CD4-positive, alpha-beta T cell treated with Interleukin-15 for 1 hour (primary cell): ENCODE measurements around the gene ACAD9.
"Not testable (repeated sequence)": the region's sequence is repeated elsewhere in the genome, so short reads cannot be mapped to it uniquely, and the experiment has no call there.

Source experiments
- DNase-seq: peaks from one replicate; pipeline ENCODE4 v3.0.0-alpha.2; 2020

ACAD9 gene

DNA sequence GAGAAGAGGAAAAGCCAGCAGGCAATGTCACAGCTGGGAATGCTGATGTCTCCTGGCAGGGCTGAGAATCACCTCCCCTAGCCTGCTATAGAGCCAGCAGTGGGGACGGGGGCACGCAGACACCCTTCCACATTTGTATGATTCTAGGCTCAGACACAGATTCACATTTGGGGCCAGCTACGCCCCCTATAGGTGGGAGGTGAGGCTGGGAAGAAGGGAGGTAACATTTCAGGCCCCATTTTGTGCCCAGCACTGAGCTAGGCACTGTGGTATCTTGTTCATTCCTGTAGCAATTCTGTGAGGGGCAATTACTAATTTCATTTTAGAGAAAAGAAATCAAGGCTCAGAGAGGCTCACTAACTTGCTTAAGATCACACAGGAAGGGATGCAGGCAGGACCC lies 15.9 kb upstream of the ACAD9 start:
- DNase-seq, result no peak

DNA sequence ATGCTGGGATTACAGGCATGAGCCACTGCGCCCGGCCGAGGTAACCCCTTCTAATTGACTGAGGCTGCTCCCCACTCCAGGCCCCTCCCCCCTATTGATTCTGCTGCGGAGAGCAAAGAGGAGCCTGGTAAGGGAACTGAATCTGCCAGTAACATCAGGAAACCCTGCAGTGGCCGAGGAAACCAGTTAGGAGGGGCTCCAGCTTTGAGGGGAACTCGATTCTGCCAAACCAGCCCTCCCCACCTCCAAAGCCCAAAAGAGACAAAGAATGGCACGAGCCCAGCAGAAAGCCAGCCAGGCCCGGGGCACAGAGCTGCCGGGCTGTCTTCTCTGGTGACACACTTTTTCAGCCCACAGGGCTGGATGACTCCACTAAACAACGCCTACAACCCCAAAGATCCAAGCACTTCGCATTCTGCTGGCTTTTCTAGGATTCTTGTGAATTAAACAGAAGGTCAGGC lies 15.0 kb upstream of the ACAD9 start:
- DNase-seq, result no peak

DNA sequence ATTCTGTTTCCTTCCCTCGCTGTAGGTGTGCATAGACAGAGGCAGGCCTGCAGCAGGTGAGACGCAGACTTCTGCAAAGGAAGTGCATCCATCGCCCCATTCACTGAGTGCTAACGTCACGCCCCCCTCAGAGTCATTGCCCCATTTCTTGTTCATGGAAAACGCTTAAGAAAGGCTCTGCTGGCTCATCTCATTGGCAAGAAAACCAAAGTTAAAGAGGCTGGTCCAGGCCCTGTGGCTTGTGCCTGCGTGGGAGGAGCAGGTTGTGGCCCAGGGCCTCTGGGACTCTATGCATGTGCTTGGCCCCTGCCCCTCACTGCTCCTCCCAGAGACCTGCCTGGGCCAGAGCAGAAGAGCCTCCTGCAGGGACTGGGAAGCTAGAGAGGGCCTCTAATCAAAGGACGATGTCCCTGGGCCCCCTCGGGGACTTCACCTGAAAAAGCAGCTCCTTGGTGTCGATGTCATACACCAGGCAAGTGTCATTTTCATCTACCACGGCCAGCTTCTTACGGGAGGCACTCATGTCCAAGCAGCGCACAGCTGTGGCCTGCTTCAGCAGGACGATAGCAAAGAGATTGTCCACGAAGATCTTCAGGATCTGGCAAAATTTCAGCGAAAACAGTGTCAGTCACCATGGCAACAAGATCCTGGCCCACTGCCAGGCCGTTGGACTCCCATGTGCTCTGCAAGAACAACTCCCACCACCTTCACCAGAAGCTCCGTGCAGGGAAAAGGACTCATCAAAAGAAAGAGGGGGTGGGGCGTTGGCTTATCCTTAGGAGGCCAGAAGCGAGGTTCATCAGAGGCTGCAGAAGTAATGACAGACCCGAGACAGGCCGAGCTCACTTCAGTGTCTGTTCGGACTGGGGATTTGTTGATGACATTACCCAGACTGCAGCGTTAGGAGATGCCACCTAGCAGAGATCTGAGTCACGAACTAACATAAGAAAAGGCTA lies 14.3 kb upstream of the ACAD9 start:
- not testable (repeated sequence) for DNase-seq

DNA sequence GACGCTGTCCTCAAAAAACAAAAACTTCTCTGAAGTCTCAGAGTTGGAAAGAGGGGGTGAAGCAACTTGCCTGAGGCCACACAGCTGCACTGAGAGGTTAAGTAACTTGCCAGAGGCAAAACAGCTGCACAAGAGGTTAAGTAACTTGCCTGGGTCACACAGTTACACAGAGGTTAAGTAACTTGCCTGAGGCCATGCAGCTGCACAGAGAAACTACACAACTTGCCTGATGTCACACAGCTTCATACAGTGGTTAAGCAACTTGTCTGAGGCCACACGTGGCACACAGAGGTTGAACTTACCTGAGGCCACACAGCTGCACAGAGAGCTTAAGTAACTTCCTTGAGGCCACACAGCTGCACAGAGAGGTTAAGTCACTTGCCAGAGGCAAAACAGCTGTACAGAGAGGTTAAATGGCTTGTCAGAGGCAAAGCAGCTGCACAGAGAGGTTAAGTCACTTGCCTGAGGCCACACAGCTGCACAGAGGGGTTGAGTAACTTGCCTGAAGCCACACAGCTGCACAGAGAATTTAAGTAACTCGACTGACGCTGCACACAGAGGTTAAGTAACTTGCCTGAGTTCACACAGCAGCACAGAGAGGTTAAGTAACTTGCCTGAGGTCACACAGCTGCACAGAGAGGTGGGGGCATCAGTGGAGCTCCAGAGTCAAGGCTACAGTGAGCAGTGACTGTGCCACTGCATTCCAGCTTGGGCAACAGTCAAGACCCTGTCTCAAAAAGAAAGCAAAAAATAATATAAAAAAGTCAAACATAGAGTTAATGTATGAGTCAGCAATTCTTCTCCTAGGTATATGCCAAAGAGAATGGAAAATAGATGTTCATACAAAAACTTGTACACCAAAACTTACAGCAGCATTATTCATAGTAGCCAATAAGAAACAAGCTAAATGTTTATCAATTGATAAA lies 12.0 kb upstream of the ACAD9 start:
- no peak for DNase-seq

DNA sequence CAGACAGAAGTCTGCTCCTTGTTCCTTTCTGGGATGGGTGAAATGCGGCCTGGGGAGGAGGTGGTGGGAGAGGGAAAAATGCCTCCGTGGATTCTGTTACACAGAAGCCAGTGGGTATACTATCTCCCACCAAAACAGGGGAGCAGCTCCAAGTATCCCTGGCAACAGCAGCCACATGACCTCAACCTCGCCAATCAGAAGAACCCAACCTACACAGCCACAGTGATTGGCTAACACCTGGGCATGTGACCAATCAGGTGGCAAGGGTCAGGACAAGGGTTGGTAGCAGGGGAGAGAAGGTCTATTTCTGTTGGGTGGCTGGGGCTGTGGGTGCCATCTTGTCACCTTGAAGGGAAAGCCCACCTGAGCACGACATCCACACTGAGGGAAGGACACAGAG lies 9.1 kb upstream of the ACAD9 start:
- no peak for DNase-seq

DNA sequence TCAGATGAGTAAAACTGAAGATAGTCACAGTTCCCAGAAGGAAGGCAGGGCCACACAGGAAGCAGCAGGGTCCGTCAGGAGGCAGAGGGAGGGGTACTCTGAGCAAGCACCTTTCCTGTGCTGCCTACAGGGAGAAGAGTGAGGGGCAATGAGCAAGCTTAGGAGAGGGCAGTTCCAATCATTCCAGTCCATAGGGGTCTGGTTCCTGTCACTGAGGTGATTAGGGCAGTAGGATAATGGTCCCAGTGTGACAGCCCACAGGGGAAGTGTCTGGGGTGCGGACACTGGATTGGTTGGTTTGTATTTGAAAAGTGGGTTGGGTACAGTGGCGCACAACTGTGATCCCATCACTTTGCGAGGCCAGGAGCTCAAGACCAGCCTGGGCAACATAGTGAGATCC lies 7.1 kb upstream of the ACAD9 start:
- no peak for DNase-seq

DNA sequence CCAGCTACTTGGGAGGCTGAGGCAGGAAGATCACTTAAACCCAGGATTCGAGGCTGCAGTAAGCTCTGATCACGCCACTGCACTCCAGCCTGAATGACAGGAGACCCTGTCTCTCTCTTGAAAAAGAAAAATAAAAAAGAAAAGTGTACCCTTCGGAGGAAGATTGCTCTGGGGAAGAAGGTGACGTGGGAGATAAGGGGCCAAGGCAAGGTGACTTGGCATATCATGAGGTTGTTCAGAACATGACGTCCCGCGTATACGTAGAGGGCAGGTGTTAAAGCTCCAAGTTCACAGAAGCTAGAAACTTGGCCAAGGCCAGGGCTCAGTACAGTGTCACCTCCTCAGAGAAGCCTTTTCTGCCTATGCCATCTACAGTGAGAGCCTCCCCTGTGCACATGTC lies 6.7 kb upstream of the ACAD9 start:
- DNase-seq, result no peak

DNA sequence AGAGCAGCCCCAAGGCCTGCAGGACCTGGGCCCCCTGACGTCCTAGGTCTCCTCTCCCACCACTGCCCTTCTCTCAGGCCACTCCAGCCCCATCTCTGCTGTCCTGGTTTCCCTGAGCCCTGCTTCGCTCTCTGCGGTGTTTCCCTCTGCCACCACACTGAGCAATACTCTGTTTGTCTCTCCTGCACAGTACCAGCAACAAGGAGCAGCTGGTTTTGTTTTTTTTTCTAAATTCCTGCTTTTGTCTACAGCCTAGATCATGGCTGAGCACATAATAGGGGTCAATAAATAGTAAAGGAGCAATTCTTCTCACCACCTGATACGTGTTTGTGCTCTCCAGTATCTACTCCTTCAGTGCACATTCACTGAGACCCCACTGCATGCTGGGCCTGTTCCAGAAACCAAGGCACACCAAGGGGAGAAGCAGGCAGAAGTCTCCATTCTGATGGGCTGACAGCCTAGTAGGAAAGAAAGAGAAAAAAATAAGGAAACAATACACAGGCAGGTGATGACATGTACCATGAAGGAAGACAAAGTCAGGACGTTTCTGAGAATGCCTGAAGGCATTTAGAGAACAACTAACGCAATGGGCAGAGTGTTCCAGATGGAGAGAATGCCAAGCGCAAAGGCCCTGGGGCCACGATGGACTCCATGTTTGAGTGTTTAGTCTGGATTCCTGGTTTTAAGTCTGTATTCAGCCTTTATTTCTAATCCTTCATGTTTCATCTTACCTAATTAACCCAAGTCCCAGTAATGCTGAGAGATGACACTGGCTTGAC lies 6.0 kb upstream of the ACAD9 start:
- no peak for DNase-seq

DNA sequence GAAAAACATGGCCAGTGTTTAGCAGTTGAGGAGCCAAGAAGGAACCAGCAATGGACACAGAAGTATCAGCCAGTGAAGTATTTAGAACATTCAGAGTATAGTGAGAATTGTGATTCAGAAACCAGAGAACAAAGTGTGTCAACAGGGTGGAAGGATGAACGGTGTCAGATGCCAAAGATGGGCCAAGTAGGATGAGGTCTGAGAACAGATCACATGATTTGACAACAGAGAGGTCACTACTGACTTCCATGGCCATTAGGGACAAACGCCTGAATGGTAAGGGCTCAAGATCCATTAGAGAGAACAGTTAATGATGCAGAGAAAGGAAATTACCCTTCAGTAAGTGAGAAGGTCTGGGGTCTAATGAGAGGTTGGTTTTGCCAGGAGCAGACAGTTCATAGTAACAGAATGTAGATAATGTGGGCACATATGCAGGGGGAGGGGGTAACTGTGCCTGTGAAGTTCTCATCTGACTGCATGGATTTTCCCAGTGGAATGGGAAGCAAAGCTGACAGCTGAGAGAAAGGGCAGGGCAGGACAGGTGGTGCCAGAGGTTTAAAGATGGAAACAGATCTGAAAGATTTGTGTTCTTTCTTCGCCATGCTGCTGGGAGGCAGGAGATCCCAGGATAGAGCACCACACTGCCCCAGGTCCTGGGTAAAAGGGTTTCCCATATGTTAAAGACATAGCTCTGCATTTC lies 4.8 kb upstream of the ACAD9 start:
- no peak for DNase-seq

DNA sequence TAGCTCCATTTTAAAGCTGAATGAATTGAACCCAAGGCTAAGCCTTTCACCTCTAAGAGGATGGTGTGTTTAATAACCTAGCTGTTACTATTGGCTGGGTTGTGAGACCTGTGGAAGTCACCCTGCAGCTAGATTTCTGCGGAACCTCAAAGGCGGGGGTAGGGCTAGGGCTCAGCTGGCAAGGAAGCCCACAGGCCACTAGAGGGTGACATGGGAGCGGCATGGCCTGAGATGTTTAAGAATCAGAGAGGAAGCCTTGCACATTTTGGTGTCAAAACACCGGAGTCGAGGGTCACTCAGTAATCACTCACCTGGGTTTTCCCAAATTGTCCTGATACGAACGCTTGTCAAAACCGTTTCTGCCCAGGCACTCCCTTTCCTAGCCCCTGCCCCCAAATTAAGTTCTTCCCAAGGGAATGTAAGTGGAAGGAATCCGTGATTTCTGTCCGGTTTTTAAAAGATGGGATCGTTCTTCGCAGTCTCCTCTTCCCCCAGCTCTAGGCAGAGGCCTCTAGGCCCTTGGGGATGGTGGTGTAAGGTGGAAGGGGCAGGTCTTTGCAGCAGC lies 3.8 kb upstream of the ACAD9 start:
- DNase-seq, result peak; percentile 68

DNA sequence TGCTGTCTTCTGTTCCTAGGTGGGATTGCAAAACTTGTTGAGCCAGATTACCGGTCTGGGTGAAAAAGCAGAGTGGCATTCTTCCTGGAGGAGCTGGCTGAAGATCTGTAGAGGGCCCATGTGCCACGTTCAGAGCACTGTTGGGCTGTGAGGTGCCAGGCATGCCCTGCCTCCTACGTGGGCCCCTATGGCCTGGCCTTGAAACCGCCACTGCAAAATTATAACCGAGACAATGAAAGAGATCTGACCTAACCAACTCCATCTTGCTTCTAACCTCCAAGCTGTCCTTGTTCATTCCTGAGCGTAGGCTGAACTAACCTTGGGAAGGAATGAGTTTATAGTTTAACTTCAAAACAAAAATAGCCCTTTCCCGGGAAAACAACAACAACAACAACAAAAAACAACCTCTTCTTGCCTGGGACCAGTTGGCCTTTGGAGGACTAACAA lies 1.4 kb upstream of the ACAD9 start:
- no peak for DNase-seq

DNA sequence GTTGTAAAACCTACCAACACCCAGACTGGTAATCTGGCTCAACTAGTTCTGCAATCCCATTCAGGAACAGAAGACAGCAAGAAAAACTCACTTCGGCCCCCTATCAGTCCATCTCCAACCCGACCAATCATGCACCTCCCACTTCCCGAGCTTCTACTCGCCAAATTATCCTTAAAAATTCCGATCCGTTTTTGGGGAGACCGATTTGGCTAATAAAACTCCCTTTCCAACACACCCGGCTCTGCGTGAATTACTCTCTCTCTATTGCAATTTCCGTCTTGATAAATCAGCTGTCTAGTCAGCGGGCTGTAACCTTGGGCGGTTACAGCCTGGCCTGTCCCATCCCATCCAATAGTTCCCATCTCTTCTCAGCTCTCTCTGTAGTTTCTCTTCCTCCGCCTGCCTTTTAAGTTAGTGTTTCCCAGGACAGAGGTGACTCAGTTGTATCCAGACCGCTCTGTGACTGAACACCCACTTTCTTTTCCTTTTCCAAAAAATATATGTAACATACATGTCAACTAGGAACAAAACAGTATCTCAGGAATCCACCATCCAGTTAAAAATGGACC lies 780 bp upstream of the ACAD9 start:
- peak; percentile 44 for DNase-seq

DNA sequence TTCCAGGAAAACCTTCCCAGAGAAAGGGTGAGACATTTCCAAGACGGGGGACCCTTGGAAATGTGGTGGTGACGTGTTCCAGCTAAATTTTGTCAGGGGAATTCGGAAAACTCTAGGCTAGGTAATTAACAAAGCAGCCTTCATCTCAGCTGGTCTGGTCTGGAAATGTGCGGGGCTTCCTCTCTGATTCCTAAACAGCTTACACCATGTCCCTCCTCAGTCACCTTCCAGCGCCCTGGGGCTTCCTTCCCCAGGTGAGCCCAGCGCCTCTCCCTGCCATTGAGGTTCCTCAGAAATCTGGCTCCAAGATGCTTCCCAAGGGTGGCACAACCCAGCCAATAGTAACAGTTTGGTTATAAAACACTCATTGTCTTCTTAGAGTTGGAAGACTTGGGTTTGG lies 571 bp downstream of the ACAD9 start:
- DNase-seq, result no peak

DNA sequence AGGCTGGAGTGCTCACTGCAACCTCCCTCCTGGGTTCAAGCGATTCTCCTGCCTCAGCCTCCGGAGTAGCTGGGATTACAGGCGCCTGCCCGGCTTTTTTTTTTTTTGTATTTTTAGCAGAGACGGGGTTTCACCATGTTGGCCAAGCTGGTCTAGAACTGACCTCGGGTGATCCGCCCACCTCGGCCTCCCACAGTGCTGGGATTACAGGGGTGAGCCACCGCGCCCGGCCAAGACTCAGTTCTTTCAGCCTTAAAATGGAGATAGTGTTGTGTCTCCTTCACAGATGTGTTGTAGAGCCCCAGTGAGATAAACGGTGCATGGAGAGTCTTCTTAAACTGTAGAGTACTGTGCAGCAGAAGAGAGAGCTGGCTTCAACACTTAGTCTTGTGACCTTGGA lies 1.0 kb downstream of the ACAD9 start:
- not testable (repeated sequence) for DNase-seq

DNA sequence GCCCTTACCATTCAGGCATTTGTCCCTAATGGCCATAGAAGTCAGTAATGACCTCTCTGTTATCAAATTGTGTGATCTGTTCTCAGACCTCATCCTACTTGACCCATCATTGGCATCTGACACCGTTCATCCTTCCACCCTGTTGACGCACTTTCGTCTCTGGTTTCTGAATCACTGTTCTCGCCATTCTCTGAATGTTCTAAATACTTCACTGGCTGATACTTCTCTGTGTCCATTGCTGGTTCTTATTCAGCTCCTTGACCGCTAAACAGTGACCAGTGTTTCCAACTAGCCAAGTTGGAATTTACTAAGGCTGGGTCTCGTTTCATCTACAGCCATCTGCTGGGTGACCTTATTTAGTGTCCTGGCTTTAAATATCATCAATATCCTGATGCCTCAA lies 2.2 kb downstream of the ACAD9 start:
- no peak for DNase-seq

DNA sequence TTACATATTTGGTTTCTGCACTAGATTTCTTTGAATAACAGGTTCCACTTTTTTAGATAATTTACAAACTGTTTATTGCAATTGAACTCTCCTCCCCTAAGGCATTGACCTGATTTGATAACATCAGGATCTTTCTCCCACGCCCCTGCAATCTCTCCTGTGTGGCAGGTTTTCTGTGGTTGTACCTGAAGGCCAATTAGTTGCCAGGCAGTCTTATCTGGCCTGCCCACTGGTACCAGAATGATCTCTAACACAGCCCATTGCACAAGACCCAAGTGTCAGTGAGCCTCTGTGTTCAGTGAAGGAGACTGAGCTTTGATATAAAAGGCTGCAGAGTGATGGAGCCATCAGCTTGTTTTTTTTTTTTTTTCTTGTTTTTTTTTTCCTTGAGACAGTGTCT lies 3.3 kb downstream of the ACAD9 start:
- no peak for DNase-seq

DNA sequence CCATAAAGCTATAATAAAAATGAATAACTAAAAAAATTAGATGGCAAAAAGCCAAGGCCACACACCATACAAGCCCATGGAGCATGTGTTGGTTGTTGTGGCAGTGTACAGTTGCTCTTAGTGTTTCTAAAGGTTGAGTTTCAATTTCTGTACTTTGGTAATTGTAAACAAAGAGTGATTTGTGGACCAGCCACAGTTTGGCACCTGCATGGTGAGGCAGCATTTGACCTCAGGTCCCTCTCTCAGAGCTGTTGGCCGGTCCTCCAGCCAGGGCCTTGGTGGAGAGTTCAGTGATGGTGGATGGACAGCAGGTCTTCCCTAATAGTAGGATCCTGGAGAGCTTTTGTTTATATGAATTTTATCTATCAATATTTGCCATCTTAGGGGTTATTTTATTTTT lies 5.6 kb downstream of the ACAD9 start:
- DNase-seq, result no peak

DNA sequence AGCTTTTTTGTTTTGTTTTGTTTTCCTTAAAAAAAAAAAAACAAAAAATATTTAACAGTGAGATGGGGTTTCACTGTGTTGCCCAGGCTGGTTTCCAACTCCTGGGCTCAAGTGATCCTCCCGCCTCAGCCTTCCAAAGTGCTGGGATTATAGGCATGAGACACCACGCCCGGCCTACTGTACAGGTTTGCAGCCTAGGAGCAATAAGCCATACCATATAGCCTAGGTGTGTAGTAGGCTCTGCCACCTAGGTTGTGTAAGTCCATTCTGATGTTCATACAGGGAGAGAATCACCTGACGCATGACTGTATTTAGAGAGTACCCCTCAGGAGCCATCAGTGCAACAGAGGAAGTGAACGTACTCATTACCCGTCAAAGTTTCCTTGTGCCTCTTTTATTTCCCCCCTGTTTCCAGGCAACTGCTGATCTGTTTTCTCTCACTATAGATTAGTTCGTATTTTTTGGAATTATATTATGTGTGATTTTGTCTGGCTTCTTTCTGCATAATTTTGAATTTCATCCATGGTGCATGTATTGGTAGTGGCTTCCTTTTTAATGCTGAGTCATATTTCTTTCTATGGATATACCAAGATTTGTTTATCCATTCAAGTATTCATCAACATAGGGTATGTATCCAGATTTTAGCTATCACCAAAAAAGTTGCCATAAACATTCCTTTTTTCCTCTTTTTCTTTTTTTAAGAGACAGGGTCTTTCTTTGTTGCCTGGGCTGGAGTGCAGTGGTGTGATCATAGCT lies 9.9 kb downstream of the ACAD9 start:
- DNase-seq, result no peak

DNA sequence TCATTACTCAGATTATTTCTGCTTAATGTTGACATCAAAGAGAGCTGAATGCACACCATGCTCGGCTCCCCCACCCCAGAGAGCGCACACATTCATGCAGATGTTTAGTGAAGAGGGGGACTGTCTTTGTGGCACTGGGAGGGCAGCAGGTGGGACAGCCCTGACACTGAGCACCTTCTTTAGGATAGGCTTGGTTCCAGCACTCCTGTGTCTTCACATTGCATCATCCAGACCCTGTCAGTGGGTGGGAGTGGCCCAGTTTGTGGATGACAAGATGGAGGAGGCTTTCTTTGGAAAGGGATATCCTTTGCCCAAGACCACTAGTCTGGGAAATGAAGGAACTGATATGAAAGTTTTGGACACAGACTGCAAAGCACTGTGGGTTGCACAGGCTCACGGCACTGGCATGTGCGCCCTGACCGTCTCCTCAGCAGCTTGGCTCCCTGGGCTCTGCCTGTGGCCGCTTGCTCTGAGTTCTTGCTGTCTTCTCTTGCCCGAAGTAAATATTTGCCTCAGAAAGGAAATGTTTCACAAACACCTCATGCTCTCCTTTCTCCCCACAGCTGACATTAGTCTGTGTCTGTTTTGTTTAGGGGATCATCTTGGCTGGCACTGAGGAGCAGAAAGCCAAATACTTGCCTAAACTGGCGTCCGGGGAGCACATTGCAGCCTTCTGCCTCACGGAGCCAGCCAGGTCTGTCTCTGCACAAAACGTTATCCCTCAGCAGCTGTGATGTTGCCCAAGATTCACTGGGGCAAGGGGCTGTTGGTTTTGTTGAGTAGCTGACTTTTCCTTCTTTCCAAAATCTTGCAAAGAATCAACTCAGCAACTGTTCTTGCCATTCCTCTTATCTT lies 16.6 kb downstream of the ACAD9 start:
- no peak for DNase-seq

DNA sequence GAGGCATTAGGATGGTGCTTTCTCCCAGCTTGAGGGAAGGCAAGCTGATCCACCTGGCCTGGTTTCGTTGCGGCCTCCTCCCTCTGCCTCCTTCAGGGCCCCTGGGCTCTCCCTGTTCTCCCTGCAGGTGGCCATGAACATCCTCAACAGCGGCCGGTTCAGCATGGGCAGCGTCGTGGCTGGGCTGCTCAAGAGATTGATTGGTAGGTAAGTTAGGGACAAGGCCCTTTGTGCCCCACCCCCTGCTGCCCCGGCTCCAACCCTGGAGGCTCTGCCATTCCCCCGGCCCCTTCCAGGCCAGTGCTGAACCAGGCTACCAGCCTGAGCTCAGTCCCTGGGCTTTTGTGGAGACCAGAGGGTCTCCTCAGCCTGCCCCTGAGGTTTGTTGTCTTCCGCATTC lies 23.0 kb downstream of the ACAD9 start:
- DNase-seq, result no peak
